Measurements from ENCODE around the gene EFHC2. TPM values are rescaled to one million over a fixed set of nuclear protein-coding genes. Genes with fewer than 3 reads are reported as not detected.

The EFHC2 gene
- total RNA-seq, 2 experiments from 2014 or later, result not detected

DNA sequence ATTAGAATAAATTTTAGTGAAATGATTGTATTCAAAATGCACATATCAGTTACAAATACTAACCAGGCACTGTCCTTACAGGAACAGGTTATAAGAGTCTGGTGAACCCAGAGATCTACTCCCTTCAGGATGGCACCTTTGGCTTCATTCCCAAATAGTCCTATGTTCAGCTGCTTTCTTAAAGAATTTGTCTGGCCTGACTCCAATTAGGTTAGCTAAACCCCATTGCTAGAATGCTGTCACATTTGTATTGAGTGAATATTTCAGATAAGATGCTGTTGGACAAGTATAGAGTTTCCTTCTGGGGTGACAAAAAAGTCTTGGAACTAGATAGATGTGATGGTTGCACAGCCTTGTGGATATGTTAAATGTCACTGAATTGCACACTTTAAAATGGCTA, 69.4 kb downstream of the EFHC2 start:
- Histone ChIP-seq H3K36me3 (ENCODE audit: insufficient read depth, low read length) (no peaks in the 10 kb centered on the region), H3K9me3 (ENCODE audit: low read length) (no peaks in the 10 kb centered on the region), H3K27ac (ENCODE audit: low read depth, low read length, poor library complexity, severe bottlenecking) (no peak overlapping the region), H3K4me2 (ENCODE audit: low read length) (no peak overlapping the region), H2AFZ (ENCODE audit: low read length) (no peak overlapping the region), H4K20me1 (ENCODE audit: insufficient read depth, low read length) (no peaks in the 10 kb centered on the region), H3K79me2 (ENCODE audit: insufficient read depth, low read depth, low read length) (no peaks in the 10 kb centered on the region), H3K4me1 (ENCODE audit: insufficient read depth, low read length, poor library complexity, severe bottlenecking) (no peaks in the 10 kb centered on the region), H3K4me3 (ENCODE audit: low read depth, low read length, poor library complexity, severe bottlenecking) (no peak overlapping the region), H3K9me2 (ENCODE audit: insufficient read depth, low read length) (no peaks in the 10 kb centered on the region)
- intact Hi-C loops (cut with micrococcal nuclease; ENCODE audit: unreplicated experiment), result no loop called here
- no TSS peak for BruUV-seq (replicated peaks)
- POLR2A ChIA-PET, result interaction anchor here (0.6 kb wide), 1 partner anchor 1491 kb away, joined by 6 read pairs; no protein-coding TSS in a partner anchor
- CTCF ChIA-PET (ENCODE audit: unreplicated experiment), result no interaction called here
- DNase-seq (ENCODE audit: low spot score), result no peak
- no peak for TF ChIP-seq EZH2phosphoT487 (IDR thresholded peaks at IDR 0.05; ENCODE audit: borderline replicate concordance, low read depth, low read length)
- no peak for TF ChIP-seq CTCF (conservative IDR thresholded peaks at IDR 0.05; ENCODE audit: low read length)

DNA sequence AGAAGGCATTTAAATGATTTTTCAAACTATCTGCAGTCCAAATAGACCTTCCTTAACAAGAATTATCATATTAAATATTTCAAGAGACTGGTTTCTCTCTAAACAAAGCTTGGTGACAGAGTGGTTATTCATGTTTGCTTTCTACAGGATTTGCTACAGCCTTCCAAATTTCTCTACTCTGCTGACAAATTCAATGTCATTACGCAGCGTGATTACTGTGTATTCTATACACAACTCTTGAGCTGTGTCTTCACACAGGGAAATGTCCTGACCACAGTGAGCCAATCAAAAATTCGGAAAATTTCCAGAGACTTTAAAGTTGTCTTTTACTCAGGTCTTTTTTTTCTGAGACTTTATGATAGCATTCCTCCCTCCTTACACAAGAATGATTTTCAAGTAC, 75.6 kb downstream of the EFHC2 start:
- Histone ChIP-seq H3K27ac (ENCODE audit: low read depth, low read length, poor library complexity, severe bottlenecking) (no peak overlapping the region), H3K4me3 (ENCODE audit: low read depth, low read length, poor library complexity, severe bottlenecking) (no peak overlapping the region), H3K36me3 (ENCODE audit: insufficient read depth, low read length) (no peaks in the 10 kb centered on the region), H3K4me1 (ENCODE audit: insufficient read depth, low read length, poor library complexity, severe bottlenecking) (no peaks in the 10 kb centered on the region), H2AFZ (ENCODE audit: low read length) (no peak overlapping the region), H3K9me2 (ENCODE audit: insufficient read depth, low read length) (no peaks in the 10 kb centered on the region), H4K20me1 (ENCODE audit: insufficient read depth, low read length) (no peaks in the 10 kb centered on the region), H3K4me2 (ENCODE audit: low read length) (no peak overlapping the region), H3K9me3 (ENCODE audit: low read length) (no peaks in the 10 kb centered on the region), H3K79me2 (ENCODE audit: insufficient read depth, low read depth, low read length) (no peaks in the 10 kb centered on the region)
- BruUV-seq (replicated peaks), result no TSS peak
- intact Hi-C loops (cut with micrococcal nuclease; ENCODE audit: unreplicated experiment), result no loop called here
- ChIA-PET CTCF (ENCODE audit: unreplicated experiment) (no interaction called here), POLR2A (no interaction called here)
- TF ChIP-seq CTCF (conservative IDR thresholded peaks at IDR 0.05; ENCODE audit: low read length) (no peak), EZH2phosphoT487 (IDR thresholded peaks at IDR 0.05; ENCODE audit: borderline replicate concordance, low read depth, low read length) (no peak)
- DNase-seq (ENCODE audit: low spot score), result no peak

DNA sequence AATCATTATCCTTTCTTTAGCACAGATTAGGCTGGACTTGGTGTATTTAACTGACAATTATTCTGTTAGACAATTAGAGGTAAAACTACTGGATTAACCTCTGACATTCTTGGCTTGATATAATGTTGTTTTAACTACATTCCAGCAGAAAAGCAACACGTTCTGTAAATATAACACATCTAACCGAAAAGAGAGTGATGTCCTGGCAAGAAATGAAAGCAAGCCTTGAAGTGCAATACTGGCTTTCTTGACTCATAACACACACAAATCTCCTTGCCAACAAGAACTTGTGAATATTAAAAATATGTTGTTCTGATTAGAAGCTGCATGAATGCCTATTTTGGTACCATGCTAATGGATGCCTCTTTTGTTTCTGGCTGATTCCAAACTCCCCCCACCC, 76.4 kb downstream of the EFHC2 start:
- Histone ChIP-seq H3K4me3 (ENCODE audit: low read depth, low read length, poor library complexity, severe bottlenecking) (no peak overlapping the region), H2AFZ (ENCODE audit: low read length) (no peak overlapping the region), H4K20me1 (ENCODE audit: insufficient read depth, low read length) (no peaks in the 10 kb centered on the region), H3K4me2 (ENCODE audit: low read length) (no peak overlapping the region), H3K79me2 (ENCODE audit: insufficient read depth, low read depth, low read length) (no peaks in the 10 kb centered on the region), H3K27ac (ENCODE audit: low read depth, low read length, poor library complexity, severe bottlenecking) (no peak overlapping the region), H3K9me2 (ENCODE audit: insufficient read depth, low read length) (no peaks in the 10 kb centered on the region), H3K36me3 (ENCODE audit: insufficient read depth, low read length) (no peaks in the 10 kb centered on the region), H3K9me3 (ENCODE audit: low read length) (no peaks in the 10 kb centered on the region), H3K4me1 (ENCODE audit: insufficient read depth, low read length, poor library complexity, severe bottlenecking) (no peaks in the 10 kb centered on the region)
- BruUV-seq (replicated peaks), result no TSS peak
- TF ChIP-seq EZH2phosphoT487 (IDR thresholded peaks at IDR 0.05; ENCODE audit: borderline replicate concordance, low read depth, low read length), result no peak
- no peak for TF ChIP-seq CTCF (conservative IDR thresholded peaks at IDR 0.05; ENCODE audit: low read length)
- intact Hi-C loops (cut with micrococcal nuclease; ENCODE audit: unreplicated experiment), result no loop called here
- ChIA-PET POLR2A (no interaction called here), CTCF (ENCODE audit: unreplicated experiment) (no interaction called here)
- no peak for DNase-seq (ENCODE audit: low spot score)
